ENCODE data around the gene PRR9.
"Not testable (repeated sequence)": the region's sequence is repeated elsewhere in the genome, so short reads cannot be mapped to it uniquely, and the experiment has no call there.

PRR9 gene, protein sequence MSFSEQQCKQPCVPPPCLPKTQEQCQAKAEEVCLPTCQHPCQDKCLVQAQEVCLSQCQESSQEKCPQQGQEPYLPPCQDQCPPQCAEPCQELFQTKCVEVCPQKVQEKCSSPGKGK

DNA sequence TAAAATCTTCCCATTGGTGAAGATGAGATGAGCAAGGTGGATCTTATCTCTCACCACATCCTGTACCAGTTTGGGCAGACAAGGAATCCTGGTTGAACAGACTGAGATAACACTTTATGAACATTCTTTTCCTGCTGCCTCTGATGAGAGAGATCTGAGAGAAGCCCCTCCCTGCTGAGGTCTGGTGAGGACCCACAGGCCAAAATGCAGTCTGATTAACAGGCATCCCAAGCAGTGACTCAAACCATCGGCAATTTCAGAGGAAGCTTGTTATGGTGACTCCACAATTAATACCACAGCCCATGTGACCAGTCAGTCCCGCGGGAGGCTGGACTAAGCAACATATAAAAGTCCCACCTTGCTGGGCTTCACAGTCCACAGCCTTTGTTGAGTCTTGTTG is at the start of gene PRR9:
PRR9 (plus strand) TSS at position 373 of the 400 bp plus-strand sequence. CDS start 561 bp downstream, outside the sequence.
- DNase-seq (ENCODE audit: low read depth): no peak

GRCh38 chr1:153168686-153169085 is 48.7 kb upstream of the PRR9 start:
- no peak for DNase-seq (ENCODE audit: low read depth)

DNA sequence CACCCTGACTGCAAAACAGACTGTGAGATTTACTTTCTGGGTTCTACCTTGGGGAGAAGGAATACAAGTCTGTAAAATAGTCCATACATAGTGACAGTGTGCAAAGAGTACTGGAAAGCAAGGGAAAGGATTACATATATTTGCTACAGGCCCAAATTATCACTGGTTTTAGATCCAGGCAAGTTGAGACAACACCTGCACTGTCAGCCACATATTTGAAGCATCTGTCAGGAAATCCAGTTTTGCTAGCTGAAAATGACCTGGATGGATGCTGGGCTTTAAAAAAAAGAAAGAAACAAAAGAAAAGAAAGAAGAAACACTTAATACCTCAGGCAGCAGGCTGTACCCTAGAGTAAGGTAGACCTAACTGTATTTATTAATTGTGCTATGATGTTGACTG is 42.8 kb upstream of the PRR9 start:
- no peak for DNase-seq (ENCODE audit: low read depth)

DNA sequence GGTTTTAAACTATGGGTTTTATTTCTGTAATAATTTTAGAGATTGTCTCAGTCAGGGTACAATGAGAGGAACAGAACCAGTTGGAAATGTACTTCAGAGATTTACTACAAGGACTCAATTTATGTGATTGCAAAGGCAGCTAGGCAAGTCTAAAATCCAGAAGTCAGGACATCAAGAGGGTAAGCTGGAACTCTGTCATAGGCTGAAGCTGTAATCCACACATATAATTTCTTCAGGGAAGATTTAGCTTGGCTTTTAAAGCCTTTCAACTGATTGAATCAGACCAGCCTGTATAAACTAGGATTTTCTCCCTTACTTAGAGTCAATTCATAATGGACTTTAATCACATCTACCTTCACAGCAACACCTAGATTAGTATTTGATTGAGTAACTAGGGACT is 38.5 kb upstream of the PRR9 start:
- no peak for DNase-seq (ENCODE audit: low read depth)

DNA sequence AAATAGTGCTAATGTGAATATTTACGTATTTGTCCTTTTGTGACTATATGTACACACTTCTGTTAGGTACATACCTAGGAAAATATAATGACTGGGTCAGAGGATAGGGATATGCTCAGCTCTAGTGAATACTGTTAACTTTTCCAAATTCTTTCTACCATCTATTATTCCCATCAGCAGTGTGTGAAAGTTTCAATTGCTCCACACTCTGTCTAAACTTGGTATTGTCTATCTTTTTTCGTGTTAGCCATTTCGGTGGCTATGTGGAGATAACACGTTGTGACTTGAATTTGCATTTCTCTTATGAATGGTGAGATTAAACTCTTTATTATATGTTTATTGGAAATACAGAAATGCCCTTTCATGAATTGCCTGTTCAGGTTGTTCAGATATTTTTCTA is 36.8 kb upstream of the PRR9 start:
- no peak for DNase-seq (ENCODE audit: low read depth)

- DNase-seq (ENCODE audit: low read depth): not testable (repeated sequence)
These were observed 29.1 kb upstream of the PRR9 start for GRCh38 chr1:153188301-153188700.

- no peak for DNase-seq (ENCODE audit: low read depth)
These were observed 27.0 kb upstream of the PRR9 start for GRCh38 chr1:153190373-153190772.

GRCh38 chr1:153192697-153193096 is 24.7 kb upstream of the PRR9 start:
- no peak for DNase-seq (ENCODE audit: low read depth)

- no peak for DNase-seq (ENCODE audit: low read depth)
These were observed 22.9 kb upstream of the PRR9 start for GRCh38 chr1:153194331-153195050.

GRCh38 chr1:153195216-153195615 is 22.2 kb upstream of the PRR9 start:
- DNase-seq (ENCODE audit: low read depth): no peak

DNA sequence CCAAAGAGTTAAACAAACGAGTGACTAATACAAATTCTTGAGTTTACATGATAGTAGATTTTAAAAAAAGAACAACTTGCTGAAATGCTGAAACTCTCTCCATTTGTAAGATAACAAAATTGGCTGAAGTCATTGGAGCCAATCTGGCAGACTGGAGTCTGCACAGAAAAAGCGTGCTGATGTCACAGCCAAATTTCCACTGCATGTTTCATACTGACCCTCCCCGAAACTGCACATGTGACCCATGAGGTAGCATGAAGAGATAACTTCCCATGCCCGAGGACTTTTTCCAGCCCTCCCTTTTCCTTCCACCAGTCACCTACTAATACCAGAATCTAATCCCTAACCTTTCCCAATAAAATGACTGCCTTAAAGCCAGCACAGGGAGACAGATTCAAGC is 15.4 kb upstream of the PRR9 start:
- no peak for DNase-seq (ENCODE audit: low read depth)

DNA sequence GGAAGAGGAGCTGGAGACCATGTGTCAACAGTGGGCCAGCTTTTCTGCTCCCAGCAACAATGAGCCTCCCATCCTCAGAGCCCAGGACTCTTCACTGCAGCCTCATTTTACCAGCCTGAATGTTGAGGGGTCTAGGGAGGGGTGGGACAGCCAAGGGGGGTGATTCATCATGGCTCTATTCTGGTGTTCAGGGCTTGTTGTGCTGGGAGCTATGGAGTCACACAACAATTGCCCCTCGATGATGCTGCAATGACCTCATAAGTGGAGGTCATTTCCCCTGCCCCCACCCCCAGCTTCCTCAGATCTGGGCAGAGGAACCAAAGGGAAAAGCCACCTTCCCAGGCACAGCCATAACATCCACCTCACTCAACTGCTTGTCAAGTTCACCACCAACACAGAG is 14.3 kb upstream of the PRR9 start, which contains the start of gene LELP1:
LELP1 (plus strand) TSS at position 301 of the 400 bp plus-strand sequence. CDS start 1,278 bp downstream, outside the sequence.
- DNase-seq (ENCODE audit: low read depth): no peak

GRCh38 chr1:153206631-153207030 is 10.8 kb upstream of the PRR9 start:
- DNase-seq (ENCODE audit: low read depth): no peak

GRCh38 chr1:153210206-153210605 is 7.2 kb upstream of the PRR9 start:
- DNase-seq (ENCODE audit: low read depth): no peak

DNA sequence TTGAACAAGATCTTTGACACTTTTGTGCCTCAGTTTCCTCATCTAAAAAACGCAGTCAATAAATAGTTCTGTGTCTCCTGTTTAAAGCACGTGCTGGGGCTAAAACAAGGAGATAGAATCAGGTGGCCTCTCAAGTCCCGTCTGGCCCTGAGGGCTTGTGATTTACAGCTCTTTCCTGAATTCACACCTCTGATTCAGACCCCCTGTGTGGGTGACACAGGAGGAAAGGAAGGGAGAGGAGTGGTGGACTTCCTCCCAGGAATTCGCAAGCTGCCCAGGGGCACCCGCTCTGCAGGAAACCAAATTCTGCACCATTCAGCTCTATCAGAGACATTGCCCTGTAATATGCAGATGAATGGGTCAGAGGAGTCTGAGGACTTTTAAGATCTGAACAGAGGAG is 5.2 kb upstream of the PRR9 start:
- no peak for DNase-seq (ENCODE audit: low read depth)

- no peak for DNase-seq (ENCODE audit: low read depth)
These were observed 3.9 kb upstream of the PRR9 start for GRCh38 chr1:153213519-153213918.

DNA sequence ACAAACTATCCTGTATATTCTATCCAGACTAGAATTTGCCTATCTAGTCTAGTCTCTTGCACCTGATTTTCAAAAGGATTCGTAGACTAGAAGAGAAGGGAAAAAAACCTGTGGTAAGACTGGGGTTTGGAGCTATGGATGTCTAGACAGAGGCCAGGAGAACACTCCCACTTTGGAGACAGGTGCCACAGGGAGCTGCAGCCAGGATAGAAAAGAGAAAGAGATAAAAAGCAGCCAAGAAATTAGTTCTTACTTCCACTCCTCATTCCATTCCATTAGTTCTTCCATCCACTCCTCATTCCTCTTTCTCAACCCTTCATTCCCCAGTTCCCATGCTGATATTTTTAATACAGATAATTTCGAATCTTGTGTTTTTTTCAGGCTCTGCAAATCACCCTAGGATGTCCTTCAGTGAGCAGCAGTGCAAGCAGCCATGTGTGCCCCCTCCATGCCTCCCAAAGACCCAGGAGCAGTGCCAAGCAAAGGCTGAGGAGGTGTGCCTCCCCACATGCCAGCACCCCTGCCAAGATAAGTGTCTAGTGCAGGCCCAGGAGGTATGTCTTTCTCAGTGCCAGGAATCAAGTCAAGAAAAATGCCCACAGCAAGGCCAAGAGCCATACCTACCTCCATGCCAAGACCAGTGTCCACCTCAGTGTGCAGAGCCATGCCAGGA is 496 bp downstream of the PRR9 start:
- DNase-seq (ENCODE audit: low read depth): no peak

GRCh38 chr1:153220606-153221303 is 3.4 kb downstream of the PRR9 start:
- DNase-seq (ENCODE audit: low read depth): no peak

DNA sequence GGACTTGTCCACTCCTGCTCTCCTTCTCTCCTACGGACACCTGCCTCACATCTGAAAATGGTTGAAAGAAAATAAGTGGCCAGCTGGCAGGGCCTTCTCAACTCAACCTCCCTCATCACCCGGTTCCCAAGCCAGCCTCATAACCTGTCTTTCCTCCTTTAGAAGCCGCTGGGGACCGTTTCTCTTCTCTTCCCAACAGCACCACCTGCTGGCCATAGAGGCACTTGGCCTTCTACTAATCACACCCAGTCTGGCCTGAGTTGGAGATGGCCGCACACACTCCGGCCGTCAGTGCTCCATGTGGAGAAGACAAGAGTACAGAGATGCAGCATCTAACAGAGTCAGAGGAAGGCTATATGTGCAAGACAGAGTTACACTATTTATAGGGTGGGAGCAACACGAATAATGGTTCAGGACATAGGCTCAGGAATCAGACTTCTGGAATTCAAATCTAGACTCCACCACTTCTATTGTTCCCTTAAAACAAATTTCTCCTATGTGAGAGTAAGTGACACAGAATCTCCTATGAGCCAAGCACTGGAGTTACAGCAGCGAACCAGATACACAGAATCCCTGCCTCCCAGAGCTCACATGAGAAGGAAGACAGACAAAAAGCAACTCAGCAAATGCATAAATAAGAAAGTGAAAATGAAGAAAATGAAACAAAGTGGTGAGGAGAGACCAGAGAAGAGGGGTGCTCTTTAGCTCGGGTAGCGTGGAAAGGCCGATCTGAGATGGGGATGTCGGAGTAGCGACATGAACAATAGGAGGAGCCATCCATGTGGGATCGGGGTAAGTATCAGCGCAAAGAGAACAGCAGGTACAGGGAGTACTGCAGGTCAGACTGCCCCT is 5.9 kb downstream of the PRR9 start:
- DNase-seq (ENCODE audit: low read depth): not testable (repeated sequence)

DNA sequence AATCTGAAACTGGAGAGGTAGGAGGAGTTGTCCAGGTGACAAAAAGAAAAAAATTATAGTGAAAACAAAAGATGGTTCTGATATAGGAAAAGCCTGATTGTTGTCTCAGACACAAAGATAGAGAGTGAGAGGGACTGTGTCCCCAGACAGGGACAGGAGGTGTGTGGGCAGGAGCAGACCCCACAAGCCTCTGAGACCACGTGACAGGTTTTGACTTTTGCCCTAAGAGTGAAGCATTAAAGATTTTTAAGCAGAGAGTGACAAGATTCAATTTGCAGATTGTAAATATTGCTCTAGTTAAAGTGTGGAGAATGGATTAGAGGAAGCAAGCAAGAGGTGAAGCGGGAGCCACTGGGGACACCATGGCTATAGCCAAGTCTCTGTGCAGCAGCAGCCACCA is 10.4 kb downstream of the PRR9 start:
- no peak for DNase-seq (ENCODE audit: low read depth)

- no peak for DNase-seq (ENCODE audit: low read depth)
These were observed 11.1 kb downstream of the PRR9 start for GRCh38 chr1:153228491-153228890.
